GM21390 (cell line): ENCODE results near the gene CPAMD8.

Experiments used
- ATAC-seq: cut with Tn5 transposase; IDR thresholded peaks from one replicate; pipeline ENCODE4 v1.9.1; 2021; ENCODE audit not compliant: unreplicated experiment

The CPAMD8 gene

GRCh38 chr19:16849168-16849567 lies 177.4 kb downstream of the CPAMD8 start:
- ATAC-seq: no peak

GRCh38 chr19:16847430-16847829 lies 179.2 kb downstream of the CPAMD8 start:
- ATAC-seq: no peak

DNA sequence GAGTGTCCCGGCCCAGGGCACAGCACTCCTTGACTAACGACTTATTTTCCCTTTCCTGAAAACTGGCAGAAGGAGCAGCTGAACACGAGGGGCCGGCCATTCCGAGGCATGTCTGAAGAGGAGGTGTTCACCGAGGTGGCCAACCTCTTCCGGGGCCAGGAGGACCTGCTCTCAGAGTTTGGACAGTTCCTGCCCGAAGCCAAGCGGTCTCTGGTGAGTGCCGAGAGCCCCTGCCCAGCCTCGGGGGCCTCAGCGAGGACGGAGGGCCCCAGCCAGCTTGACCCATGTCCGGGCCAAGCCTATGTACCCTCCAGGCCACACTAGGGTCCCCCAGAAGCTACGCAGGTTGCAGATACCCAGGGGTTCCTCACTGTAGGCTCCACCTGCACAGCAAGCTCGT lies 179.7 kb downstream of the CPAMD8 start:
- ATAC-seq: no peak
